Skeletal muscle cell (primary cell): ENCODE data around the gene FAM120C.

Experiments used
- DNase-seq: peaks from one replicate; pipeline ENCODE4 v3.0.0-alpha.2; 2010; ENCODE audit warnings: low read depth
- H3K4me3 ChIP-seq: 2 replicates; pipeline ENCODE4 v1.5.1; 2011; ENCODE audit warnings: low read depth, mild to moderate bottlenecking, control low read depth, low read length, moderate library complexity

The FAM120C gene

DNA sequence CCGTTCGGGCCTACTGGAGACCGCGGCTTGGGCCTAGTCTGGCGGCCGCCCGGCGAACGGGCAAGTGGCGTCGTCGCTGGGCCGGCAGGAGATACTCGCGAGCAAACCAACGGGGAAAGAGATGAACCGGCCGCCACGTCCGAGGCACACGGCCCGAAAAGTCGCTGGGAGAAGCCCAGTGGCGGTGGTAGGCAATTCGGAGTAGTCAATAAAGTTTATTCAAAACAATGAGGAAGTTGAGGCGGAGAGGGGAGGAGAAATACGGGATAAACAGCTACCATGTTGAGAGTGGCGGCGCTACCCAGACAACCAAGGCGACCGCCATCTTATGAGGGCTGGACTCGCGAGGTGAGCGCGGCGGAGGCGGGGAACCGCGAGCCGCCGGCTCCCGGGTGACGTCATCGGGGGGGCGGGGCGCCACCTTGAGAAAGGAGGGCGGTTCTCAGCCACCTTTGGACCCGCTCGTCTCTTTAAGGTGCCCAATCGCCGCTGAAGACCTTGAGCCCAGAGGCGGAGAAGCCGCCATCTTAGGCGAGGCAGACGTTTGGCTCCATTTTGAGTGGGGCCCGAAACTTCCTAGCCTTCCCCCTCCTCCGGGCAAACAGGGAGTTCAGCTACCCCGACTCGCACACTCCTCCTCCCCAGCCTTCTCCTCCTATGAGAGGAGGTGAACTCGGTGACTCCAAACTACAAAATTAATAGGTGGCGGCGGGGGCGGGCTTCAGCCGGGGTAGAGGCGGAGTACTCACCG, 138.8 kb downstream of the FAM120C start, which contains the start of gene PHF8:
Gene PHF8 (minus strand): TSS at position 348 of the 751 bp plus-strand sequence. CDS start 1,745 bp downstream, outside the sequence.
- peak within 1 kb of the TSS; percentile 60 for H3K4me3 ChIP-seq
- peak; percentile 75 for DNase-seq

DNA sequence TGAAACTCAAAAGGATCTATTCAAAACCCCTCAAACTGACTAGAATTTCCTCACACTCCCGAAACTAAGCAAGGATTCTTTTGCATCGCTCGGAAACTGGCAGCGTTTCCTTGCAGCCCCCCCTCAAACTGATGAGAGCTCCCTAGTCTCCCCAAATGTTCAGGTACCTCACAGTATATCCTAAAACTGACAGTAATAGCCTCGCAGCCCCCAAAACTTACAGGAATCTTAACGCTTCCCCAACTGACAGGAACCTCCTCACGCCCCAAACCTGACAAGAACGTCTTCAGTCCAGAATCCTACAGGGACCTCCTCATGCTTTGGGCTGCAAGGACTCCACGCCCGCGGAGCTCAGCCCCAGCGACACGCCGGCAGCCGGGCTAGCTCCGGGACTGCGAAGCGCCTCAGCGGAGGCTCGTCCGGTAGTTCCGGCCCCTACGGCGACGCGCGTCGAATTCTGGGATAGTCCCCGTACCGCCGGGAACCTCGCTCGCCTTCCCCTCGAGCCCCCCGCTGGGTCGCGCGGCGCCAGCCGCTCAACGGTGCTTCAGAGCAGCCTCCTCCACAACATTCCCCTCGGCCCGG, 139.4 kb downstream of the FAM120C start:
- H3K4me3 ChIP-seq, result peak overlapping the region; percentile 60
- no peak for DNase-seq

DNA sequence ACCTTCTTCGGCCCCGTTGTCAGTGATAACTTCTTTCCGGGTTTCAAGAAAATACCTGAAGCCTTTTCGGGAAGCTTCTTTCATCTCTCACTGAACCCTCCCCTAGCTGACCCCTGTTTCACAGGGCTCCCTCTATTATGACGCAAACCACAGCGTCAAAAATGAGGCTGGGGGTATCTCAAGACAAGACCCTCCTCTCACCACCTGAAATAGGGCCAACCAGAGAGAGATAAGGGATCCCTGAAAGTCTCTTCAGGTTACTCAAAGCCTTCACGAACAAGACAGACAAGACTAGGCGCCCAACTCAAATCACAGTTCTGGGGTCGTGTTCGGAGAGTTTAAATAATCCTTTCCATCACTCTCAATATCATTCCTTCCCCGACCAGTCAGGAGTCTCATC, 140.0 kb downstream of the FAM120C start:
- H3K4me3 ChIP-seq, result peak overlapping the region; percentile 60
- DNase-seq, result no peak

DNA sequence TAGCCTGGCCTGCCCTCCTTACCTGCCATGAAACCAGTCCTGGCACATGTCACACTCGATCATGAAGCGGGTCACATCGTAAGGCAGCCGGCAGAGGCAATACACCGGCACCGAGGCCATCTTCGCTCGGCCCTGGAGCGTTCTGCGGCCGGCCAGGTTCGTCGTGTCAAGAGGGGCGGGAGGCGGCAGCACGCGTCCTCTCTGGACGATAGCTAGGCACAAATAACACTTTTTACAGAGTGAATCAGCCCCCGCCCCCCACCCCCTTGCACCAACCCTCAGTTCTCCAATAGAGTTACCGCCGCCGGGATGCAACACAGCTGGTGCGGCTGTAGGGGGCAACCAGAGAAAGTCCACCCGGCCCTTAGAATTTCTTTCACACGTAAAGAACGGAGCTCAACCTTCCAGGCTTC, 140.4 kb downstream of the FAM120C start:
- no peak for DNase-seq
- H3K4me3 ChIP-seq, result peak overlapping the region; percentile 60

DNA sequence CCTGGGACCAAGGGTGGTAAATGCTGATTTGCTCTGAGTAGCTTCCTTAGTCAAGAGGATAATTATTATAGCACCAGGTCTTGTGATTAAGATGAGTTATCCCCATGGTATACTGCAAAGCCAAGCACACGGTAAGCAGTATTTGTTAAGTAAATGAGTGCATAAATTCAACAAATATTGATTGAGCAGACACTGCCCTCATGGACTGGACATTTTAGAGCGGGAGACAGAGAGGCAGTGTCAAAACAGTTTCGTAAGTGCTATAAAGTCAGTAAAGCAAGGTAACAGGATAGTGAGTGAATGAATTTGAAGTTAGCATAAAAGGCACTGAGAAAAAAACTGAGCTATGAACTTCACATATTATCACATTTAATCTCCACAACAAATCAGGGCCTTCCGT, 152.7 kb downstream of the FAM120C start:
- H3K4me3 ChIP-seq, result no peak overlapping the region
- no peak for DNase-seq

DNA sequence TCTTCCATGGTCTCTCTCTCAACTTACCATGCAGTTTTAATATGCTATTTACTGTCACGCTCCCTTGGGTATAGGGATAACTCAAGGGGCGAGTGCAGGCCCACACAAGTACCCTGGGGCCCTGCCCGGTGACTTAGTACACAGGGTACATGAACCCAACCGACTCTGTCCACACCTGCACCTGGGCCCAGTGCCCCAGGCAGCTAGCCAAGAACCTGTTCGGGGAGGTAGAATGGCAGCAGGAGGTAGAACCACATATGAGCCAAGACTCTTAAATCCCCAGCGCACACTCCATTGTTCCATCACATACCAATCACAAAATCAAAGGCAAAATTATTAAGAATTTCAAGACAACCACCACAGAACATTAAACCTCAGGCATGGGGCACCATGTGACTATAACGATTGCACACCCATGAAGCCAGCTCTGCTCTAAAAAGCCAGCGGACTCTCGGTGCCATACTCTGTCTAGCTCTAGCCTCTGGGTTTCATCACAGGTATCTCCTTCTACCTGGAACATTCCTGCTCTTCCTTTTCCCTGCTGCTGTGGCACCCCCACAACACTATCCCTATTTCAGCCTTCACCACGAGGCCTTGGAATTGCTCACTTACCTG, 153.4 kb downstream of the FAM120C start:
- H3K4me3 ChIP-seq, result no peak overlapping the region
- DNase-seq, result no peak

DNA sequence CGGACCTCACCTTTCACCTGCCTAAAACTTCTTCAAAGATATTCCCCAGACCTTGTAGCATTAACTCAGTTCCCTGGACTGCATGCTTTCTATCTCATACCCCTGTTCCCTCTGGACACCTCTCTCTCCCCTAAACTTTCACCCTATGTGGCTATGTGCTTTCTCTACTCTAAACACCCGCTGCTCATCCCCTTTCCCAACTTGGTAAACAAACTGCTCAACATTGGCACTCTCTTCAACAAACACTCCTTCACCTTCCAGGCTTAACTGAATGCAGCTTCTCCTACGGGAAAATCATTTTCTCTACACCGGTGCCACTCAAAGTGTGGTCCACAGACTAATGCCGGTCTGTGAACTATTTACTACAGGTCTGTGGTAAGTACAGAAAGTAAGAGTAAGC, 158.7 kb downstream of the FAM120C start:
- no peak for DNase-seq

More for the DNA sequence above, 158.7 kb downstream of the FAM120C start:
- no peak overlapping the region for H3K4me3 ChIP-seq
